NCI-H345 treated with DMSO at 0.1 percent for 48 hours (cell line): ENCODE results near the gene ZNF446.

Experiments used
- DNase-seq: peaks from one replicate; lab custom pipeline; 2025; ENCODE audit not compliant: unreplicated experiment; lab: John Stamatoyannopoulos, UW

The ZNF446 gene

GRCh38 chr19:58521651-58522050 is 45.5 kb downstream of the ZNF446 start:
- no peak for DNase-seq

GRCh38 chr19:58522709-58523108 is 46.6 kb downstream of the ZNF446 start:
- DNase-seq: no peak

- no peak for DNase-seq
Observed at GRCh38 chr19:58529405-58529804, 53.3 kb downstream of the ZNF446 start.
